K562 (cell line): Measurements from ENCODE around the gene TBX1. TPM values are rescaled to one million over a fixed set of nuclear protein-coding genes. Genes with fewer than 3 reads are reported as not detected.

Experiments used
- DACH1 ChIP-seq: fragments of 450-650 bp; IDR thresholded peaks from 2 replicates; pipeline ENCODE4 v1.6.1; 2018; ENCODE audit not compliant: partially characterized antibody
- FOXA1 ChIP-seq: fragments of 450-650 bp; IDR thresholded peaks from 2 replicates; pipeline ENCODE4 v1.6.1; 2016; ENCODE audit warnings: mild to moderate bottlenecking, borderline replicate concordance
- FOXJ2 ChIP-seq: fragments of 200-800 bp; sonication (Bioruptor generic); IDR thresholded peaks from 2 replicates; pipeline ENCODE4 v1.6.1; 2016; ENCODE audit warnings: missing genetic modification characterization, missing compliant biosample characterization
- HMG20A ChIP-seq: fragments of 450-650 bp; formaldehyde crosslinking; conservative IDR thresholded peaks from 2 replicates; pipeline ENCODE4 v1.4.0; 2020; ENCODE audit warnings: mild to moderate bottlenecking, mixed read lengths
- MYNN ChIP-seq, 2 experiments: sonication (generic); formaldehyde crosslinking in 1 of 2; IDR thresholded peaks; 2 replicates each; pipeline versions ENCODE4 v1.5.0 to v1.6.1; 2016 to 2020; ENCODE audit warnings: antibody characterized with exemption in 1 of 2, missing genetic modification reagents in 1 of 2
- SMAD1 ChIP-seq: fragments of 150-350 bp; IDR thresholded peaks from 2 replicates; pipeline ENCODE4 v1.6.1; 2014; ENCODE audit warnings: low read length, low read depth; ENCODE audit not compliant: partially characterized antibody
- SREBF1 ChIP-seq: fragments of 150-350 bp; IDR thresholded peaks from 2 replicates; pipeline ENCODE4 v1.6.1; 2014; ENCODE audit warnings: antibody characterized with exemption, low read depth, low read length, borderline replicate concordance
- THAP7 ChIP-seq: fragments of 250-450 bp; sonication (Bioruptor Pico); IDR thresholded peaks from 2 replicates; pipeline ENCODE4 v1.5.0; 2021
- YBX1 ChIP-seq: fragments of 450-650 bp; IDR thresholded peaks from 2 replicates; pipeline ENCODE4 v1.7.1; 2016; ENCODE audit warnings: mild to moderate bottlenecking
- ZNF165 ChIP-seq: fragments of 250-450 bp; sonication (Bioruptor Pico); IDR thresholded peaks from 2 replicates; pipeline ENCODE4 v1.4.0; 2020; ENCODE audit warnings: borderline replicate concordance
- polyA plus RNA-seq, 8 experiments: library from polyadenylated mRNA; depleted of rRNA in 4 of 8; stranded (reverse) in 5 of 8; unstranded in 3 of 8; fragments of >200 nt; fragmentation: Nextera tagmentation in 2 of 8; fragmentation: Illumina TruSeq in 1 of 8; extraction: Ambion mirVana in 2 of 8; extraction: Trizol in 1 of 8; gene quantifications; 2 replicates each; pipeline versions ENCODE4 v1.2.1 to v1.2.3, GENCODE V29; 2011 to 2014; ENCODE audit warnings: inconsistent platforms in 1 of 8, missing spikeins in 1 of 8
- total RNA-seq, 7 experiments: library from RNA; depleted of rRNA in 6 of 7; stranded (reverse); fragments of >200 nt in 6 of 7; fragmentation: Illumina TruSeq in 2 of 7; extraction: Trizol in 2 of 7; gene quantifications; 2 replicates each; pipeline versions ENCODE4 v1.2.1 to v1.2.3, GENCODE V29; 2011 to 2021; ENCODE audit warnings: low replicate concordance in 1 of 7
- TF ChIP-seq, protein P1 (sequence below), 2 experiments: fragments of 450-650 bp in 1 of 2; sonication (generic) in 1 of 2; formaldehyde crosslinking in 1 of 2; IDR thresholded peaks; 2 replicates each; pipeline versions ENCODE4 v1.7.1 to v1.9.0; 2016 to 2022; ENCODE audit warnings: inconsistent platforms in 1 of 2, mild to moderate bottlenecking in 1 of 2, missing genetic modification reagents in 1 of 2

The TBX1 gene
- total and polyA plus RNA-seq, 9 of the 15 experiments (the other 6 are each of a cell fraction or from before 2014, with no cell fraction given) = 0.07 to 35.0 (median 3.9) TPM

DNA sequence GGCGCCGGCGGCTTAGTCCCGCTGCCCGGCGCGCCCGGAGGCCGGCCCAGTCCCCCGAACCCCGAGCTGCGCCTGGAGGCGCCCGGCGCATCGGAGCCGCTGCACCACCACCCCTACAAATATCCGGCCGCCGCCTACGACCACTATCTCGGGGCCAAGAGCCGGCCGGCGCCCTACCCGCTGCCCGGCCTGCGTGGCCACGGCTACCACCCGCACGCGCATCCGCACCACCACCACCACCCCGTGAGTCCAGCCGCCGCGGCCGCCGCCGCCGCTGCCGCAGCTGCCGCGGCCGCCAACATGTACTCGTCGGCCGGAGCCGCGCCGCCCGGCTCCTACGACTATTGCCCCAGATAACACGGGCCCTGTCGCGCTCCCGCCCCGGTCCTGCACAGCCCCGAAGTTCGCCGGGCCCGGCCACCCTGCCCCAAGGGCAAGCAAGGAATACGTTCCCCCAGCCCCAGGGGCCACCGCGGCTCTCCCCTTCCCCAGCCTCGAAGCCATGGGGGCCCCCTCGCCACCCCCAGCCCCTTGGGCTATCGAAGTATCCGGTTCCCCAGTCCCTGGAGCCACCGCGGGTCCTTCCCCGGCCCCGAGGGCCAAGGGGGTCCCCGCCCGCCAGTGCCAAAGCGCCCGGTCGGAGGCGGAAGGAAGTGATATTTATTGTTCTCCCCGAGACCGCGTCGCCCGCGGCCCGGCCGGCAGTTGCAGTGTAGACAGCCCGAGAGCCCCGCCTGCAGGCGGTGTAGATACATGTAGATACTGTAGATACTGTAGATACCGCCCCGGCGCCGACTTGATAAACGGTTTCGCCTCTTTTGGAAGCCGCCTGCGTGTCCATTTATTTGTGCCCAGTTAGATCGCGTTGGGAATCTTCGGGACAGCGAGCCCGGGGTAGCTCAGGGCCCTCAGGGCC lies 6.2 kb downstream of the TBX1 start (continued):
- TF ChIP-seq MYNN (IDR thresholded peaks at IDR 0.05) = no peak
- no peak for TF ChIP-seq MYNN (CRISPR knock-in tag; IDR thresholded peaks at IDR 0.05)
- TF ChIP-seq ZNF165 = no peak
- TF ChIP-seq DACH1 = no peak
- TF ChIP-seq FOXJ2 (tag) = no peak
- TF ChIP-seq YBX1 = no peak
- TF ChIP-seq, protein P1, sequence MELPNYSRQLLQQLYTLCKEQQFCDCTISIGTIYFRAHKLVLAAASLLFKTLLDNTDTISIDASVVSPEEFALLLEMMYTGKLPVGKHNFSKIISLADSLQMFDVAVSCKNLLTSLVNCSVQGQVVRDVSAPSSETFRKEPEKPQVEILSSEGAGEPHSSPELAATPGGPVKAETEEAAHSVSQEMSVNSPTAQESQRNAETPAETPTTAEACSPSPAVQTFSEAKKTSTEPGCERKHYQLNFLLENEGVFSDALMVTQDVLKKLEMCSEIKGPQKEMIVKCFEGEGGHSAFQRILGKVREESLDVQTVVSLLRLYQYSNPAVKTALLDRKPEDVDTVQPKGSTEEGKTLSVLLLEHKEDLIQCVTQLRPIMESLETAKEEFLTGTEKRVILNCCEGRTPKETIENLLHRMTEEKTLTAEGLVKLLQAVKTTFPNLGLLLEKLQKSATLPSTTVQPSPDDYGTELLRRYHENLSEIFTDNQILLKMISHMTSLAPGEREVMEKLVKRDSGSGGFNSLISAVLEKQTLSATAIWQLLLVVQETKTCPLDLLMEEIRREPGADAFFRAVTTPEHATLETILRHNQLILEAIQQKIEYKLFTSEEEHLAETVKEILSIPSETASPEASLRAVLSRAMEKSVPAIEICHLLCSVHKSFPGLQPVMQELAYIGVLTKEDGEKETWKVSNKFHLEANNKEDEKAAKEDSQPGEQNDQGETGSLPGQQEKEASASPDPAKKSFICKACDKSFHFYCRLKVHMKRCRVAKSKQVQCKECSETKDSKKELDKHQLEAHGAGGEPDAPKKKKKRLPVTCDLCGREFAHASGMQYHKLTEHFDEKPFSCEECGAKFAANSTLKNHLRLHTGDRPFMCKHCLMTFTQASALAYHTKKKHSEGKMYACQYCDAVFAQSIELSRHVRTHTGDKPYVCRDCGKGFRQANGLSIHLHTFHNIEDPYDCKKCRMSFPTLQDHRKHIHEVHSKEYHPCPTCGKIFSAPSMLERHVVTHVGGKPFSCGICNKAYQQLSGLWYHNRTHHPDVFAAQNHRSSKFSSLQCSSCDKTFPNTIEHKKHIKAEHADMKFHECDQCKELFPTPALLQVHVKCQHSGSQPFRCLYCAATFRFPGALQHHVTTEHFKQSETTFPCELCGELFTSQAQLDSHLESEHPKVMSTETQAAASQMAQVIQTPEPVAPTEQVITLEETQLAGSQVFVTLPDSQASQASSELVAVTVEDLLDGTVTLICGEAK (IDR thresholded peaks at IDR 0.05) = peak; percentile 74
- TF ChIP-seq, protein P1 (CRISPR knock-in tag; IDR thresholded peaks at IDR 0.05) = peak; percentile 33; the same call in 1 of the 2 replicates
- no peak for TF ChIP-seq SREBF1
- TF ChIP-seq THAP7 = 0 out of 2 replicates have a peak, but pooled peaks have one; percentile 47
- TF ChIP-seq FOXA1 = no peak
- TF ChIP-seq HMG20A (CRISPR knock-in tag) = no peak
- peak; percentile 66 for TF ChIP-seq SMAD1
